Measurements from ENCODE around the gene CAPZB.
"Not testable (repeated sequence)": the region's sequence is repeated elsewhere in the genome, so short reads cannot be mapped to it uniquely, and the experiment has no call there.

The CAPZB gene

DNA sequence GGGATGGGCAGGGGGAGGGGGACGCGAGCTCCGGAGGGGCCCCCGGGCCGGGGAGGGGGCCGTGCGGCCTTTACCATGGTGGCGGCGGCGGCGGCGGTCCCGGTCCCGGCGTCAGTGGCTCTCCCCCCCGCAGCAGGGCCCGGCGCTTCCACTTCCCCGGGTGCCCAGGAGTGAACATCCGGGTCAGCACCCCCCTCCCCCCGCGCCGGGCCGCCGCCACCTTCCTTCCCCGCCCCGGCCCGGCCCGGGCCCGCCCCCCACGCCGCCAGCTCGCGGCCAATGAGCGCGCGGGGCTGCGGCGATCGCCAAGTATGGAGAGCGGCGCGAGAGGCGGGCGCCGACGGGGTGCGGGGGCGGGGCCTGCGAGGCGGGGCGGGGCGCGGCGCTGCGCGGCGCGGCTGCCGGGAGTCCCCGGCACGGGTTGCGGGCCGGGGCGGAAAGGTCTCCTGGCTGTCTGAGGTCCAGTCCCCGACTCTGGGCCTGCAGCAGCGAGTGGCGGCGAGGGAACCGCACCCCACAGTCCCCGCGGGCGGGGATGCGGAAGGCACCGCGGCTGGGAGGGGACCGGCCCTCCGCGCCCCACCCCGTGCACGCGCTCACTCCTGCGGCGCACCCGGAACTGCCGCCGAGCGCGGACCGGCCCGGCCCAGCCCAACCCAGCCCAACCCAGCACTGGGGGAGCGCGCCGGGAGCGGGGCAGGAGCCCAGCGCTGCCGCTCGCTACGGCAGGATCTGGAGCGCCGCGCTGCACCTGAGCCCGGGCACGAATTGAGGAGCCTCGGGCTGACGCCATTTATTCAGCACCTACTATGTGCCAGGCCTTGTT, at the start of gene CAPZB:
CAPZB (minus strand) TSS at position 178 of the 826 bp plus-strand sequence; CDS start at position 77, 101 bp downstream.
- peak; percentile 90 to 91 for DNase-seq (ENCODE audit: extremely low read depth in 1 of 2, low read depth in 1 of 2)

DNA sequence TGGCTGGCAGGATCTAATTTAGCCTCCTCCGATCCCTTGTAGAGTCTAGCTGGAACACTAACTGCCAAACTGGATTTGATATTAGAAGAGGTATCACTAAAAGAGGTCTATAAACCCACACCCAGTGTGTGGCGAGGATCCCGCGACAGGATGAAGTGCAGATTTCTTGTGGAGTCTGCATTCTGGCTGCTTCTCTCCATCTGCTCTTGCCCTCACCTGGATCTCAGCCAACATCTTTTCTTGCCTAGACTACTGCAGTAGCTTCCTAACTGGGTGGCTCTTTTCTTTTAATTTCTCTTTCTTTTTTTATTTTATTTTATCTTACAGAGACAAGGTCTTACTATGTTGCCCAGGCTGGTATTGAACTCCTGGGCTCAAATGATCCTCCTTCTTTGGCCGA, 48.9 kb upstream of the CAPZB start:
- no peak for DNase-seq (ENCODE audit: extremely low read depth in 1 of 2, low read depth in 1 of 2)

DNA sequence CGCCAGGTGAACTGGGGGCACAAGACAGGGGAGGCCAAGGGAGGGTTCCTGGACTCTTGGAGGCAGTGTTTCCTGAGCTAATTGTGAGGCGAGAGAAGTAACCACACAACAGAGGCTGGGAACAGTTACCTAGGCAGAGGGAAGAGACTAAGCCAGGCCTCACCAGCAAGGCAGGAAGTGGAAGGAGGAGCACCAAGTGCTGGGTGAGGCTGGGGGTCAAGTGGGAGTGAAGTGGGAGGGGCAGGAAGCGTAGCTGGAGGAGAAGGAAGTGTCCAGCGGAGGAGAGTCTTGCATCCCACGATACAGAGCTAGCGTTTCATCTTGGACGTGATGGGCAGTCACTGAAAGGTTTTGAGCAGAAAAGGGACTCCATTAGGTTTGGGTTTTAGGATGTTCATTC, 48.3 kb upstream of the CAPZB start:
- no peak for DNase-seq (ENCODE audit: extremely low read depth in 1 of 2, low read depth in 1 of 2)

DNA sequence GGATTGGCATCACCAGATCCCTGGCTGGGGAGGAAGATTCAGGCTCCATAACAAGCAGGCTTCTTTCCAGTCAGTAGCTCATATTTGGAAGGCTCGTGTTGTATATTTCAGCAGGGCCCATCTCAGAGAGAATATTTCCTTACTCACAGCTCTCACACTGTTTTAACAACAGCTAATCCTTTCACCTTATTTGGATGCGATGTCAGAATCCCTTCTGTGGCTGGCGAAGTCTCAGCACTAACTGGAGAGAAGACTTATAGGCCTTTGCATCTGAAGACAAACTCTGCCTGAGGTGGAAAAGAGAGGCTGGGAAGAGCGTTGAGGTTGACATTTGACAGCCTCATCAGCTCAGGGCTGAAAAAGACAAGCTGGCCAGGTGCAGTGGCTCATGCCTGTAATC, 47.2 kb upstream of the CAPZB start:
- DNase-seq (ENCODE audit: extremely low read depth in 1 of 2, low read depth in 1 of 2) = no peak

DNA sequence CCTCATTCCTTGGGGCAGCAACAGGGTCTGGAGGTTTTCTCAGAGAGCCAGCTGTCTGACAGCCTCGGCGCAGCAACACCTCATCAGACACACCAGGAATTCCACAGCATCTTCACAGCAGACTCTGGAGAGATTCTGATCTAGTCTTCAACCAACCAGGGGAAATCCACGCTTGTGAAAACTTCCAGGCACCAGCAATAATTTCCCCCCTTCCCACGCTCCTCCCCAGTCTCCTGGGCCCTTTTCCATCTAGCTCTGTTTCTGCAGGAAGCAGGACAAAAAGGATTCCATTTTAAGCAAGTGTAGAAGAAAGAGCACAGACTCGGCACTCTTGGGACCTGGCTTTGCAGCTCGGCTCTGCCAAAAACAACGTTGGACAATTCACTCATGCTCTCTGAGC, 44.3 kb upstream of the CAPZB start:
- no peak for DNase-seq (ENCODE audit: extremely low read depth in 1 of 2, low read depth in 1 of 2)

DNA sequence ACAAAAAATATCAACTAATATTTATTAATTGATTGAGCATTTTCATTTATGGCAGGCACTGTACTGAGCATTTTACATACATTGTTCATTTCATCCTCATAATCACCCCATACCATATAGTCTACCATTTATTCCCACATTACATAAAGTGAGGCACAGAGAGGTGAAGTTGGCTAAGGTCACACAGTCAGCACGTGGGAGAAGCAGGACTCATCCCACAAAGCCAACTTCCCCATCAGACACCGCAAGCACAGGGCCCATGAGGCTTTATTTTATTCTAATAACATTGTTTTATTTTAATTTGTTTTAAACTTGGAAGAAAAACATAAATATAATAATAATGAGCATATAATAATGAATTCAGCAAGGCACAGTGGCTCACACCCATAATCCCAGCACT, 43.1 kb upstream of the CAPZB start:
- no peak for DNase-seq (ENCODE audit: extremely low read depth in 1 of 2, low read depth in 1 of 2)

DNA sequence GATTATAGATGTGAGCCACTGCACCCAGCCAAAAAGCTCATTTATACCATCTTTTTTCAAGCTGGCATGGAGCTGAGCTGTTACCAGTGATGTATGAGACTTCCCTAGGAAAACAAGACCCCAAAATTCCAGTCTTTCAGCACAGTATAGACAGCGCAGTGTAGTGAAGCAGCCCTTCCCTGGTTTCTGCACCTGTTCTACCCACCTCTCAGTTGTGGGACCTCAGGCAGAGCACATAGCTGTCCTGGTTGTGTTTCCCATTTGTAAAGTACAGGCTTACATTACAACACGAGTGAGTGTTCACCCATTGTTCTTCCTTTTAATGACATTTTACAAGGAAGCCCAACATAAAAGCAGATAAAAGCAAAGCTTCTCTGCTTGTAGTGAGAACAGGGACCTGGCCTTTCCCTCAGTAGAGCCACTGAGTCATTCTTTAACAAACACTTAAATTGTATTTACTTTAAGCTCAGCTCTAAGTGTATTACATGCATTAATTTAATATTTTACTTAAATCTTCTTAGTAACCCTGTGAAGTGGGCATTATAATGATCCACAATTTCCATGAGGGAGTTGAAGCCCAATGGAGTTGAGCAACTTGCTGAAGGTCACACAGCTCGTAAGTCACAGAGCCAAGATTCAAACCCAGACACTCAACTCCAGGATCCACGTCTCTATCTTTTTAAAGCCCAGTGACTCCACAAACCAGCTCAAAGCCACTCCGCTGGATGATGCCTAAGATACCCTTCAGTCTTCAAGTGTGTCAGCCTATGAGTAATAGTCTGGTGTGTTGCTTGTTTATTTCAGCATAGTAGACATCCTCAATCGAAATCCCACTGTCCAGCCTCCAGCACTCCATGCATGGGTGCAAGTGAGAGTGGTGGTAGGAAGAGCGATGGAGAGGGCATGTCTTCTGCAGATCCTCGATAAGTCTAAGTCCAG, 40.5 kb upstream of the CAPZB start:
- DNase-seq (ENCODE audit: extremely low read depth in 1 of 2, low read depth in 1 of 2) = no peak

DNA sequence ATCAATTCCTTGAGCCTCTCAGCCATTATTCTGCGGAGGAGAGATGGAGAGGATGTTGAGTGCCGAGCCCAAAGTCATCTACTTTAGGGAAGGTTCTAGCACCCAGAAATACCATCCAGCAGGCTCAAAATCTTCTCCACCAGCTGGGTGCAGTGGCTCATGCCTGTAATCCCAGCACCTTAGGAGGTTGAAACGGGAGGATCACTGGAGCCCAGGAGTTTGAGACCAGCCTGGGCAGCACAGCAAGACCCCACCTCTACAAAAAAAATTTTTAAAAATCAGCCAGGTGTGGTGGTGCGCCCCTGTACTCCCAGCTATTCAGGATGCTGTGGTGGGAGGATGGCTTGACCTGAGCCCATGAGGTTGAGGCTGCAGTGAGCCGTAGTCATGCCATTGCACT, 39.5 kb upstream of the CAPZB start:
- DNase-seq (ENCODE audit: extremely low read depth in 1 of 2, low read depth in 1 of 2) = no peak

DNA sequence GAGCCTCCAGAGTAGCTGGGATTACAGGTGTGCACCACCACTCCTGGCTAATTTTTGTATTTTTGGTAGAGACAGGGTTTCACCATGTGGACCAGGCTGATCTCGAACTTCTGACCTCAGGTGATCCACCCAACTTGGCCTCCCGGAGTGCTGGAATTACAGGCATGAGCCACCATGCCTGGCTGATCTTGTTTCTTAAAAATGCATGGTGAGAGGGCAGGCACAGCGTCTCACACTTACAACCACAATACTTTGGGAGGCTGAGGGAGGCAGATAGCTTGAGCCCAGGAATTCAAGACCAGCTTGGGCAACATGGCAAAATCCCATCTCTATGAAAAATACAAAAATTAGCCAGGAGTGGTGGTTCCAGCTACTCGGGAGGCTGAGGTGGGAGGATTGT, 37.2 kb upstream of the CAPZB start:
- DNase-seq (ENCODE audit: extremely low read depth in 1 of 2, low read depth in 1 of 2) = not testable (repeated sequence)

DNA sequence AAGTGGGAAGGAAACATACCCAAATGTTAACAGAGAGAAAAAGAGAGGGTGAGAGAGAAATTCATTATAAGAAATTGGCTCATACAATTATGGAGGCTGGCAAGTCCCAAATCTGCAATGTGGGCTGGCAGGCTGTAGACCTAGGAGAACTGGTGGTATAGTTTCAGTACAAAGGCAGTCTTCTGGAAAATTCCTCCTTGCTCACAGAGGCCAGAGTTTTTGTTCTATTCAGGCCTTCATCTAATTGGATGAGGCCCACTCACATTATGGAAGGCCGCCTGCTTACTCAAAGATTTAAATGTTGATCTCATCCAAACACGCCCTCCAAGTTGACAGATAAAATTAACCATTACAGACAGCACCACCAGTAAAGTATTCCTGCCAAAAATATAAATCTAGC, 36.1 kb upstream of the CAPZB start:
- no peak for DNase-seq (ENCODE audit: extremely low read depth in 1 of 2, low read depth in 1 of 2)

DNA sequence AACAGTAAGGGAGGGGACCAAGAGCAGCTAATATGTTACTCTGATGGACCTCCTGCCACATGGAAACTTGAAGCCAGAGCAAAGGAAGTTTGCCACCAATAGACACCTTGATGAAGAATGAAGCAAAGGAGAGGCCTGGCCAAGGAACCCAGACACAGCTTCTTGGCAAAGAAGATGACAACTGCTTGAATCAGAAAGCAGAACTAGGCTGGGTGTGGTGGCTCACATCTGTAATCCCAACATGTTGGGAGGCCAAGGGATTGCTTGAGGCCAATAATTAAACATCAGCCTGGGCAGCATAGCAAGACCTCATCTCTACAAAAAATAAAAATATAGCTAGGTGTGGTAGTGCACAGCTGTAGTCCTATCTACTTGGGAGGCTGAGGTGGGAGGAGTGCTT, 31.7 kb upstream of the CAPZB start:
- no peak for DNase-seq (ENCODE audit: extremely low read depth in 1 of 2, low read depth in 1 of 2)

DNA sequence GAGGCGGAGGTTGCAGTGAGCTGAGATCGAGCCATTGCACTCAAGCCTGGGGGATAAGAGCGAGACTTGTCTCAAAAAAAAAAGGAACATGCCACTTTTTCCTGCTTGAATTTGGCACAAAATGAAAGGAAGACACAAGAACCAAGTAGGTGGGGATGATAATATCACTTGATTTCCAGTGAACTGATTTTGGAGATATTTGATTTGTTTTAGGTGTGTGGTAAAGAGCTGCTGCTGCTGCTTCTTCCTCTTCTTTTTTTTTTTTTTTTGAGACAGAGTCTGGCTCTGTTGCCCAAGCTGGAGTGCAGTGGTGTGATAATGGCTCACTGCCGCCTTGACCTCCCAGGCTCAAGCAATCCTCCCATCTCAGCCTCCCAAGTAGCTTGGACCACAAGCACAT, 29.9 kb upstream of the CAPZB start:
- DNase-seq (ENCODE audit: extremely low read depth in 1 of 2, low read depth in 1 of 2) = no peak

DNA sequence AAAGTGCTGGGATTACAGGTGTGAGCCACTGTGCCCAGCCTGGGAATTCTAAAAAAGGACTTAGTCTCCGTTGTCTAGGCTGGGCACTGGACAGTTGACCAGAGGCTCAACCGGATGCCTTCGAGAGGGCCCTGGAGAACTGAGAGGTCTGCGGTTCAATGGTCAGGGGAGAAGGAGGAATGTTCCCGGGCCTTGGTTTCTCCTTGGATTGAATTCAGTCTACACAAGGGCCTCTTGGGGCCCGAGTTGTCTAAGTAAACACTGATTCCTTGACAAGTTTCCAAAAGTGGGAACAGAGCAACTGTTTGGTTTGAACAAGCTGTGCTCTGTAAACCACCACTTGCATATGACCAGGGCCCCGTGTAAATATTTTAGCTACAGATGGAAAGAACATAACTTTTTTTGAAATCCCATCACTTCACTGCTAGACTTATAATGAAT, 29.1 kb upstream of the CAPZB start:
- no peak for DNase-seq (ENCODE audit: extremely low read depth in 1 of 2, low read depth in 1 of 2)

DNA sequence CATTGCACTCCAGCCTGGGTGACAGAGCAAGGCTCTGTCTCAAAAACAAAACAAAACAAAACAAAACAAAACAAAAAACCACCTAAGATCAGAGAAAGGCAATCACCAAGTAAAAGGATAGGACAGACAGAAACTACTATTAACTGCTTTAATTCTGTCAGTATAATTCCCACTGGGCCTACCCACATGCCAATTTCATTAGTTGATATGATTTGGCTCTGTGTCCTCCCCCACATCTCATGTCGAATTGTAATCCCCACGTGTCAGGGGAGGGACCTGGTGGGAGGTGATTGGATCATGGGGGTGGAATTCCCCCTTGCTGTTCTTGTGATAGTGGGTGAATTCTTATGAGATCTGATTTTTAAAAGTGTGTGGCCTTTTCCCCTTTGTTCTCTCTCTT, 27.2 kb upstream of the CAPZB start:
- DNase-seq (ENCODE audit: extremely low read depth in 1 of 2, low read depth in 1 of 2) = no peak

DNA sequence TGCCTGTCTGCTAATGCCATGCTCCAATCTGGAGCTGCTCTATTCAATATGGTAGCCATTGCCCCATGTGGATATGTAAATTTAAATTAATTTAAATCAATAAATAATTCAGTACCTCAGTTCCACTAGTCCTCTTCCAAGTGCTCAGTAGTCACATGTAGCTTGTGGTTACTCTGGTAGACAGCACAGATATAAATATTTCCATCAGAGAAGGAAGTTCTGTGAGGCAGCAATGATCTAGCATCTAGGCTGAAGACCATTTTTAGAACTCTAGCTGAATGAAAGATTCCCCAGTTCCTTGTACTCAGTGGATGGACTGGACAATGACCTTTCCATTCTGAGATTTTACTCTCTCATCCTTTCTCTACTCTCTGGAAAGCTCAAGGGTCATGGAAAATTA, 25.8 kb upstream of the CAPZB start:
- no peak for DNase-seq (ENCODE audit: extremely low read depth in 1 of 2, low read depth in 1 of 2)

DNA sequence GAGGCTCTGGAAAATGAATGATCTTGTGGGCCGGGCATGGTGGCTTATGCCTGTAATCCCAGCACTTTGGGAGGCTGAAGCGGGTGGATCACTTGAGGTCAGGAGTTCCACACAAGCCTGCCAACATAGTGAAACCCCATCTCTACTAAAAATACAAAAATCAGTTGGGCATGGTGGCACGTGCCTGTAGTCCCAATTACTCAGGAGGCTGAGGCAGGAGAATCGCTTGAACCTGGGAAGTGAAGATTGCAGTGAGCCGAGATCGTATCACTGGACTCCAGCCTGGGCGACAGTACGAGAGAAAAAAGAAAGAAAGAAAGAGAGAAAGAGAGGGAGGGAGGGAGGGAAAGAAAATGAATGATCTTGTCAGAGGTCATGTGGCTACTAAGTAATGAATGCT, 24.3 kb upstream of the CAPZB start:
- not testable (repeated sequence) for DNase-seq (ENCODE audit: extremely low read depth in 1 of 2, low read depth in 1 of 2)

DNA sequence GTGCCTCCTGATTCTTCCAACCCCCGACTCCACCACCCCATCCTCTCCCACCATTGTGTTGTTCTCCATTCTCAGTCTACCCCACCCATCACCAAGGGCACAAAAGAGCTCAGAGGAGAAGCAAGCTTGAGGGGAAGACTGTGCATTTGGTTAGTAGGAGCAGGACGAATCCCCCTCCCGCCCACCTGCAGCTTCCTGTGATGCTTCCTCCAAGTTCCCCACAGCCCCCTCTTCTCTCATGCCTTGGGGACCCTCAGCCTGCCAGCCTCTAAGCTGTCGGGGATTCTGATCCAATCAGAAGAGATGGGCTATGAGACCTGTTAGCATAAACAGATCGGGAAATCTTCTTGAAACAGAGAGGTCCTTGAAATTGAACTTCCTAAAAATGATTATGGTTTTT, 22.2 kb upstream of the CAPZB start:
- DNase-seq (ENCODE audit: extremely low read depth in 1 of 2, low read depth in 1 of 2) = no peak

DNA sequence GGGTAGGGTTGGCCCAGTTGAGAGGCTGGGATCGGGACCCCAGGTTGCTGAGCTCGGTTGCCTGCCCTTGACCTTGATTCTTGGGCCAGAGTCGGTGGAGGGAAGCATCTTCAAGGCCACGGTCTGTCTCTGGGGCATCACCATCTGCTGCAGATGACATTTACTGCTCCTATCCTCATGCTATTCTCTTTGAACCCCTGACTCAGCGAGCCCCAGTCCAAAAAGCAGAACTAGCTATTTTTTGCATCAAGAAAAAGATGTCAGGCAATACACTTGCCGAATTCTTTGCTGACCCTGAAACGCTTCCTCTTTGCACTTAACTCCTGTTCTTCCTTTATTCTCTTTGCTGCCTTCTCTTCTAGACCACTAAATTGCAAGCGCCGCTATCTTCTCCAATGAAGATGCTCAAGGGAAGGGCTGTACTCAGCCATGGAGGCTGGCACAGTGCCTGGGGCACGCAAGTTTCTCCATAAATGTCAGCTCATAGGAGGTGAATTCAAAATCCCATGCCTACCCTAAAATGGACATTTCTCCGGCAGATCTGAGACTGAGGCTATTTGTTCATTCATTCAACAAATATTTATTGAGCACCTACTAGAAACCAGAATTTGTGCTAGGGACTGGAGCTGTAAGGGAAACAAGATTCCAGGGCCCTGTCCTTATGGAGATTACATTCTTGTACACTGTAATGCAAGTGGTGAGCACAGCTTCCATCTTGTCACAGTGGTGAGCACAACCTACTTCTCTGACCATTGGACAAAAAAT, 20.5 kb upstream of the CAPZB start:
- DNase-seq (ENCODE audit: extremely low read depth in 1 of 2, low read depth in 1 of 2) = no peak

DNA sequence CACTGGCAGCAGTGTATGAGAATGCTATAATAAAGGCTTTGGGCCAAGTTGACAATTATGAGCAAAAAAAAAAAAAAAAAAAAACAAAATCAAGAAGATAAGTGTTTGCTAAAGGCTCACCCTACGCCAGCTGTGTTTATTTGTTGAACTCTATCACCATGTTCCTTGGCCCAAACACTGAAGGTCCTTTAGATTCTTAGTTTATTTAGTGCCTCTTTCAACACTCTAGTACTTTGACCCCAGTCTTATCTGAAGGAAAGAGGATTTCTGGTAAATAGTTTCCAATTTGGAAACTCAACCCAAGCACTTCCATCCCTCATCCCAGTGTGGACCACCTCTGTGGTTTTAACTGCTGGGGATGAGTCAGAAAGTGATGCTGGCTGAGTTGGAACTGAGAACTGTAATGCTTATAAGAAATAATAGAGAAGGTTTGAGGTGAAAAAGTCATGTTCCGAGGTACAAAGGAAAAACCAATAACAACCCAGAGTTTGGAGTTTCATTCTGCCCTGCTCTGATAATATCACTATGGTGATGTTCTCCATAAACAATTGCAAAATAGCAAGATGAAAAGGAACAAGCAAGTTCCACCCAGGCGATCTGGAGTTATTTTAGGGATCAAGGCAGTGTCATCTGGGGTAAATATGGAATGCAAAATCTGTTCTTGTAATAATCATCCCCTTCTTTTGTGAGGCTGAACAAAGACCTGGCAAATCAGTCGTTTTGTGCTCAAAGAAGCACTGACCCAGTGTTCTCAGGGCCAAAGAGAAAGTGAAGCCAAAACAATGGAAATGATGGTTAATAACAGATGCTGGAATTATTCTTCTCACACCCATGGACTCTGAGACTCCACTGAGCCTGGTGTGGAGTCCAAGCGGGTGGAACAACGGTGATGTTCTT, 19.7 kb upstream of the CAPZB start:
- no peak for DNase-seq (ENCODE audit: extremely low read depth in 1 of 2, low read depth in 1 of 2)

DNA sequence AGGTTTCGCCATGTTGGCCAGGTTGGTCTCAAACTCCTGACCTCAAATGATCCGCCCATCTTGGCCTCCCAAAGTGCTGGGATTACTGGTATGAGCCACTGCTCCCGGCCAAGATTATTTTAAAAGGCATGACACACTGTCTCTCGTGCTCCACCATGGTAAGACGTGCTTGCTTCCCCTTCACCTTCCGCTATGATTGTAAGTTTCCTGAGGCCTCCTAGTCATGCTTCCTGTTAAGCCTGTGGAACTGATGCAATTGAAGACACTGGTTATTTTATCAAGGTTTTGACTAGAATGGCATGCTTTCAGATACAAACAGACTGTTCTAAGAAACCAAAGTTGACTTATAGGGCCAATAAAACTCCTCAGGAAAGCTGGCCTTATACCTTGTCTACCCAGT, 16.9 kb upstream of the CAPZB start:
- not testable (repeated sequence) for DNase-seq (ENCODE audit: extremely low read depth in 1 of 2, low read depth in 1 of 2)

All from stimulated activated CD8-positive, alpha-beta memory T cell treated with anti-CD3 and anti-CD28 coated beads, Interleukin-7, amount 100 ng/mL, for 48 hours (primary cell).